HG03135 (cell line): ENCODE data around the gene KCNQ4.
A peak's percentile ranks its signal among the peaks of the same experiment; 100 is the strongest.

Experiments used
- ATAC-seq: cut with Tn5 transposase; IDR thresholded peaks from one replicate; pipeline ENCODE4 v1.9.1; 2021; ENCODE audit warnings: mild to moderate bottlenecking, moderate library complexity; ENCODE audit not compliant: unreplicated experiment

The KCNQ4 gene

GRCh38 chr1:40794974-40795715 lies 11.6 kb downstream of the KCNQ4 start:
- ATAC-seq: no peak

- ATAC-seq: no peak
Observed at GRCh38 chr1:40795811-40796586, 12.4 kb downstream of the KCNQ4 start.

- no peak for ATAC-seq
Observed at GRCh38 chr1:40796939-40797667, 13.5 kb downstream of the KCNQ4 start.

GRCh38 chr1:40797668-40798010 lies 14.1 kb downstream of the KCNQ4 start:
- no peak for ATAC-seq

GRCh38 chr1:40798366-40799281 lies 15.0 kb downstream of the KCNQ4 start:
- no peak for ATAC-seq

- ATAC-seq: no peak
Observed at GRCh38 chr1:40799351-40799867, 15.8 kb downstream of the KCNQ4 start.

GRCh38 chr1:40801742-40802077 lies 18.1 kb downstream of the KCNQ4 start:
- ATAC-seq: no peak

- ATAC-seq: peak; percentile 71
Observed at GRCh38 chr1:40802078-40802741, 18.6 kb downstream of the KCNQ4 start.

GRCh38 chr1:40802742-40803113 lies 19.1 kb downstream of the KCNQ4 start:
- no peak for ATAC-seq

- no peak for ATAC-seq
Observed at GRCh38 chr1:40803447-40803846, 19.9 kb downstream of the KCNQ4 start.

- no peak for ATAC-seq
Observed at GRCh38 chr1:40803902-40804301, 20.3 kb downstream of the KCNQ4 start.

- ATAC-seq: no peak
Observed at GRCh38 chr1:40806240-40806639, 22.7 kb downstream of the KCNQ4 start.

GRCh38 chr1:40806731-40807695 lies 23.4 kb downstream of the KCNQ4 start:
- no peak for ATAC-seq

GRCh38 chr1:40808002-40808401 lies 24.4 kb downstream of the KCNQ4 start:
- no peak for ATAC-seq

- ATAC-seq: no peak
Observed at GRCh38 chr1:40808444-40808843, 24.9 kb downstream of the KCNQ4 start.

GRCh38 chr1:40808909-40809308 lies 25.3 kb downstream of the KCNQ4 start:
- ATAC-seq: no peak

GRCh38 chr1:40810927-40811326 lies 27.3 kb downstream of the KCNQ4 start:
- no peak for ATAC-seq

- no peak for ATAC-seq
Observed at GRCh38 chr1:40815420-40815819, 31.8 kb downstream of the KCNQ4 start.

- no peak for ATAC-seq
Observed at GRCh38 chr1:40817791-40818263, 34.2 kb downstream of the KCNQ4 start.
